ENCODE data around the gene OR4D2.

DNA sequence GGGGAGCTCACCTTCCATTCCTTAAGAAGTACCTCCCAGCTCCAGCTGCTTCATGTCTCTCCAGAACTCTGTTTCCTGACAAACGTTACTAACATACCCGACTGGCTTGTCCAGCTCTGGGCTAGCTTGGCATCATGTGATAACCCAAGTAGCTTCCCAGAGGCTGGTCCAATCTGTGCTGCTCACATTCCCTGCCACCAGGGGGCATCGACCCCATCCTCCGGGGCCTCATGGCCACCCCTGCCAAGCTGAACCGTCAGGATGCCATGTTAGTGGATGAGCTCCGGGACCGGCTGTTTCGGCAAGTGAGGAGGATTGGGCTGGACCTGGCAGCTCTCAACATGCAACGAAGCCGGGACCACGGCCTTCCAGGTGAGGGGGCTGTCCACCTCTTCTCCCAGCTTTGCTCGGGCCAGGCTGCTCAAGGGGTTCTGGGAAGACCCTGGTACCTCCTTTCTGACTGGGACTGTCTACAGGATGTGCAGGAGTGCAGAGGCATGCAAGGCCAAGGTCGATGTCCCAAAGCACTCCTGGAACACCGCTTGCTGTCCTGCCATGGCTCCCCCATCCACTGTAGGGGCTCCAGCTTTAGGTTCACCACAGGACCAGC lies 33.3 kb downstream of the OR4D2 start:
- TF ChIP-seq JUN (IDR thresholded peaks at IDR 0.05; ENCODE audit: low read depth, low read length) (no peak), POLR2A (IDR thresholded peaks at IDR 0.05; ENCODE audit: control extremely low read depth in 1 of 2, low read depth in 2 of 2, low read length in 2 of 2) (no peak), RNF2 (IDR thresholded peaks at IDR 0.05; ENCODE audit: borderline replicate concordance, low read depth, low read length, missing control alignments, poor library complexity, severe bottlenecking) (no peak), CHD2 (IDR thresholded peaks at IDR 0.05; ENCODE audit: low read length) (no peak), HDAC2 (IDR thresholded peaks at IDR 0.05; ENCODE audit: borderline replicate concordance in 1 of 2, low read depth in 2 of 2, low read length in 2 of 2) (0 out of 4 replicates have a peak, but pooled peaks of 1 of the 2 experiments have one; percentile 44), RAD21 (IDR thresholded peaks at IDR 0.05 in 1 of 2, conservative IDR thresholded peaks at IDR 0.05 in 1 of 2; ENCODE audit: low read depth in 2 of 2, low read length in 2 of 2) (peak; percentile 47 to 63), POLR2AphosphoS5 (IDR thresholded peaks at IDR 0.05; ENCODE audit: low read depth, low read length) (no peak), SIN3A (conservative IDR thresholded peaks at IDR 0.05 in 1 of 2, IDR thresholded peaks at IDR 0.05 in 1 of 2; ENCODE audit: low read depth in 1 of 2, low read length in 2 of 2) (no peak)
- TF ChIP-seq, protein P1, sequence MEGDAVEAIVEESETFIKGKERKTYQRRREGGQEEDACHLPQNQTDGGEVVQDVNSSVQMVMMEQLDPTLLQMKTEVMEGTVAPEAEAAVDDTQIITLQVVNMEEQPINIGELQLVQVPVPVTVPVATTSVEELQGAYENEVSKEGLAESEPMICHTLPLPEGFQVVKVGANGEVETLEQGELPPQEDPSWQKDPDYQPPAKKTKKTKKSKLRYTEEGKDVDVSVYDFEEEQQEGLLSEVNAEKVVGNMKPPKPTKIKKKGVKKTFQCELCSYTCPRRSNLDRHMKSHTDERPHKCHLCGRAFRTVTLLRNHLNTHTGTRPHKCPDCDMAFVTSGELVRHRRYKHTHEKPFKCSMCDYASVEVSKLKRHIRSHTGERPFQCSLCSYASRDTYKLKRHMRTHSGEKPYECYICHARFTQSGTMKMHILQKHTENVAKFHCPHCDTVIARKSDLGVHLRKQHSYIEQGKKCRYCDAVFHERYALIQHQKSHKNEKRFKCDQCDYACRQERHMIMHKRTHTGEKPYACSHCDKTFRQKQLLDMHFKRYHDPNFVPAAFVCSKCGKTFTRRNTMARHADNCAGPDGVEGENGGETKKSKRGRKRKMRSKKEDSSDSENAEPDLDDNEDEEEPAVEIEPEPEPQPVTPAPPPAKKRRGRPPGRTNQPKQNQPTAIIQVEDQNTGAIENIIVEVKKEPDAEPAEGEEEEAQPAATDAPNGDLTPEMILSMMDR (IDR thresholded peaks at IDR 0.05; ENCODE audit: control extremely low read depth in 1 of 3, insufficient read depth in 1 of 3, low read depth in 1 of 3, low read length in 3 of 3): peak; percentile 70 to 88 (median 86)
